ENCODE measurements around the gene HEATR1.

DNA sequence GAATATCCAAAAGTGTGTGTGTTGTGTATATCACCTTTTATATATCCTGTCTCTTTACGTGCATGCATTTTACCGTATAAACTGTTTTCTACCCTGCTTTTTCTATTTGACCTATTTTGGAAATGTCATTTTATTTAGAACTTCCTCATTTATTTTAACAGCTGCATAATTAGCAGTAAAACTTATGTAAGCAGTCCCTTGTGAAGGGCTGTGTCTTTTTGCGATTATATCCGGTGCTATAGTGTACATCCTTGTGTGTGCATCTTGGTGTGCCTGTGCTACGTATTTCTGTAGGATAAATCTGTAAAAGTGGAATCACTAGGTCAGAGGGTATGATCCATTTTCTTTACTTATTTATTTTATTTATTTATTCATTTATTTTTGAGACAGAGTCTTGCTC lies 73.4 kb downstream of the HEATR1 start:
- TF ChIP-seq EZH2phosphoT487 (IDR thresholded peaks at IDR 0.05; ENCODE audit: borderline replicate concordance, low read length) (no peak), EZH2 (IDR thresholded peaks at IDR 0.05; ENCODE audit: low read length, unreplicated experiment) (no peak)
- TF ChIP-seq, protein P1, sequence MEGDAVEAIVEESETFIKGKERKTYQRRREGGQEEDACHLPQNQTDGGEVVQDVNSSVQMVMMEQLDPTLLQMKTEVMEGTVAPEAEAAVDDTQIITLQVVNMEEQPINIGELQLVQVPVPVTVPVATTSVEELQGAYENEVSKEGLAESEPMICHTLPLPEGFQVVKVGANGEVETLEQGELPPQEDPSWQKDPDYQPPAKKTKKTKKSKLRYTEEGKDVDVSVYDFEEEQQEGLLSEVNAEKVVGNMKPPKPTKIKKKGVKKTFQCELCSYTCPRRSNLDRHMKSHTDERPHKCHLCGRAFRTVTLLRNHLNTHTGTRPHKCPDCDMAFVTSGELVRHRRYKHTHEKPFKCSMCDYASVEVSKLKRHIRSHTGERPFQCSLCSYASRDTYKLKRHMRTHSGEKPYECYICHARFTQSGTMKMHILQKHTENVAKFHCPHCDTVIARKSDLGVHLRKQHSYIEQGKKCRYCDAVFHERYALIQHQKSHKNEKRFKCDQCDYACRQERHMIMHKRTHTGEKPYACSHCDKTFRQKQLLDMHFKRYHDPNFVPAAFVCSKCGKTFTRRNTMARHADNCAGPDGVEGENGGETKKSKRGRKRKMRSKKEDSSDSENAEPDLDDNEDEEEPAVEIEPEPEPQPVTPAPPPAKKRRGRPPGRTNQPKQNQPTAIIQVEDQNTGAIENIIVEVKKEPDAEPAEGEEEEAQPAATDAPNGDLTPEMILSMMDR (conservative IDR thresholded peaks at IDR 0.05; ENCODE audit: low read depth, low read length): no peak

Data from PC-3 (cell line).